Heart left ventricle (tissue), 16 donors: ENCODE results near the gene ADAM15. TPM values are rescaled to one million over a fixed set of nuclear protein-coding genes. Genes with fewer than 3 reads are reported as not detected.
A peak's percentile ranks its signal among the peaks of the same experiment; 100 is the strongest.

Experiments used
- ATAC-seq, 4 donors: fragments of 200-7000 bp; cut with Tn5 transposase; one replicate each; pipeline ENCODE4 v1.9.1; 2020 to 2022; ENCODE audit warnings: moderate library complexity in 4 of 4, mild to moderate bottlenecking in 3 of 4, moderate number of reproducible peaks in 1 of 4
- DNase-seq, 5 donors: peaks; one replicate each; pipeline ENCODE4 v3.0.0-alpha.2; 2020
- H3K27ac ChIP-seq, 12 donors: fragments of 200-600 bp; sonication (generic) in 4 of 12; one replicate each; pipeline versions ENCODE4 v1.5.0 to v1.8.0; 2016 to 2022; ENCODE audit warnings: mild to moderate bottlenecking in 2 of 12
- H3K27me3 ChIP-seq, 9 donors: fragments of 200-600 bp; sonication (generic) in 2 of 9; one replicate each; pipeline versions ENCODE4 v1.5.1 to v1.8.0; 2016 to 2022; ENCODE audit warnings: mild to moderate bottlenecking in 3 of 9
- H3K36me3 ChIP-seq, 9 donors: fragments of 200-600 bp; sonication (generic) in 2 of 9; one replicate each; pipeline versions ENCODE4 v1.5.0 to v1.8.0; 2018 to 2022; ENCODE audit warnings: mild to moderate bottlenecking in 2 of 9
- H3K4me1 ChIP-seq, 12 donors: fragments of 200-600 bp; sonication (generic) in 4 of 12; one replicate each; pipeline versions ENCODE4 v1.5.0 to v1.8.0; 2016 to 2022; ENCODE audit warnings: mild to moderate bottlenecking in 3 of 12
- H3K4me3 ChIP-seq, 12 donors: fragments of 200-600 bp; sonication (generic) in 4 of 12; one replicate each; pipeline versions ENCODE4 v1.5.0 to v1.8.0; 2017 to 2022; ENCODE audit warnings: mild to moderate bottlenecking in 9 of 12, moderate library complexity in 4 of 12
- H3K9me3 ChIP-seq, 12 donors: fragments of 200-600 bp; sonication (generic) in 4 of 12; one replicate each; pipeline versions ENCODE4 v1.5.0 to v1.8.0; 2016 to 2022; ENCODE audit warnings: mild to moderate bottlenecking in 1 of 12
- CTCF ChIP-seq, 12 donors: fragments of 200-600 bp; sonication (generic) in 4 of 12; IDR thresholded peaks; one replicate each; pipeline versions ENCODE4 v1.5.0 to v1.8.0; 2018 to 2022; ENCODE audit warnings: antibody characterized with exemption in 12 of 12, mild to moderate bottlenecking in 5 of 12
- POLR2A ChIP-seq, 2 donors: fragments of 450-650 bp; IDR thresholded peaks; one replicate each; pipeline ENCODE4 v1.6.1; 2017; ENCODE audit warnings: antibody characterized with exemption in 2 of 2, mild to moderate bottlenecking in 2 of 2, moderate library complexity in 2 of 2
- WGBS, 4 donors: extraction: QIAGEN DNeasy Blood & Tissue Kit in 2 of 4; methylation state at CpG; one replicate each; pipeline versions ENCODE4 v1.1.5 to v1.1.7; 2013 to 2018; 5-methylcytosine and 5-hydroxymethylcytosine counted together
- intact Hi-C, 10 donors: fragments of 100-400 bp; cut with DNase I; formaldehyde crosslinking; loops; one replicate each; pipeline versions ENCODE4 v1.11.1 to v1.14.2; 2022
- polyA plus RNA-seq, 2 donors: library from polyadenylated mRNA; stranded (reverse); fragments of 200-250 nt; gene quantifications; one replicate each; pipeline ENCODE4 v1.2.3, GENCODE V29; 2013
- total RNA-seq, 9 donors: library from RNA; depleted of rRNA in 2 of 9; stranded (reverse); fragments of >200 nt in 2 of 9; fragmentation: NEBNext Ultra II Directional in 3 of 9; extraction: Animal tissue kit (Norgen Biotek cat#: 25700) in 3 of 9; gene quantifications; one replicate each; pipeline versions ENCODE4 v1.1.0 to v1.2.4, GENCODE V29; 2016 to 2023
- donor health status: ischemic (EF 13 %, LVEDD 7.1; RV severe dilation, severe dysfunction).
- donor health status: healthy with polysubstance abuse.
- donor health status: DM: no; HTN: yes; CAD: no.
- donor health status: DM: no; HTN: no; CAD: no.
- donor health status: ischemic (EF 25% LVEDD 6.9; RV normal size, moderate dysfunction).
- donor health status: ischemic (EF 25% LVEDD 5.7; RV mildly dilated, moderate dysfunction).
- donor health status: healthy.
- donor health status: DM: yes; HTN: yes; CAD: no.
- donor health status: ischemic (EF 35%, LVEDD 5.7; RV mildly dilated, moderate dysfunction).
- donor health status: nonischemic (EF 11% LVEDD 7.7; RV severe dilation, severe dysfunction).
- donor health status: DM: yes; HTN: yes; CAD: no.
- donor health status: PGD.
- donor health status: ischemic (EF 29% LVEDD 5.4; RV normal size, mild dysfunction).
- donor health status: nonischemic (EF 23%, LVEDD 6.1; RV moderate dilation, normal function).

ADAM15 gene
- total and polyA plus RNA-seq, 11 donors = 55.8 to 199 (median 84.2) TPM

DNA sequence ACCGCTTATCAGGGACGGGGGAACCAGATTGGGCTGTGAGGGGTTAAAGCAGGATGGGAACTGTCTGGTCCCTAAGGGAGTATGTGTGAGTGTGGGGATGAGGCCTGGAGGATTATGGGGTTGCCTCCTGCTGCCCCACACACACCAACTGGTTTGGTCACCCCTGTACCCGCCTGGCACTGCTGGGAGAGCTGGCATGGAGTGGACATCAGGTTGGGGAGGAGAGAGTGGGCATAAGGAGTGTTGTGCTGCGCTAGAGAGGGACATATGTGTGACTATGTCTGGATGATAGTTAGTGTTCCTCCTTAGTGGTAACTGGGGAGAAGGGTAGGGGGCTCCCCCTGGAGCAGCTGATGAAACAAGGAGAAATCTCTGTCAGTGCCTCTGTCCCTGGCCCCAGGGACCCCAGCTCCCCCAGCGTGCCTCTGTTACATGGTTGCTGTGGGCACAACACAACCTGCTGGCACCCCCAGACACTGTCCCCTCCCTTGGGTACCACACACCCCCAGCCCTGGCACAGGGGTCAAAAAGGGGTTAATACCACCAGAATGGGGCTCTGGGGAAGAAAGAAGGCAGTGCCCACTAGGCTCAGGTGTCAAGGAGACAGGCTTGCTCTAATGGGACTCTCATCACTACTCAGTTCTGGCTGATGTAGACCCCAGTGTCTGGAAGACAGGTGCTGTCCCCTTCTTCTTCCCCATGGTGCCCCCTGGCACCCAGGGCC is 46.6 kb upstream of the ADAM15 start:
- Histone ChIP-seq H3K4me1 (peaks cover 5 to 72% (median 58%) of the 10 kb centered on the region in 12 donors), H3K4me3 (peak overlapping the region; percentile 70 to 96 (median 84)), H3K36me3 (no peaks in the 10 kb centered on the region), H3K27me3 (no peaks in the 10 kb centered on the region), H3K9me3 (no peaks in the 10 kb centered on the region), H3K27ac (peak overlapping the region; percentile 77 to 98 (median 95))
- no peak for ATAC-seq
- intact Hi-C loops = loop anchor here in 5 of 10 donors (5.0 kb wide), 3 partner anchors 42 to 48 kb away; partner anchors contain the start of genes ADAM15 (in 4 of the 5) and PYGO2 (in 1 of the 5)
- 31 to 44% (median 40%) methylated on average over 5 of the region's 5 CpGs for WGBS, 4 donors
- no peak for DNase-seq
- TF ChIP-seq POLR2A (IDR thresholded peaks at IDR 0.05) (no peak), CTCF (IDR thresholded peaks at IDR 0.05) (no peak)

- no peaks in the 10 kb centered on the region for H3K9me3 ChIP-seq
- H3K27ac ChIP-seq = peak overlapping the region; percentile 77 to 98 (median 95)
- peak; percentile 78 to 89 (median 82) for DNase-seq
- TF ChIP-seq CTCF (IDR thresholded peaks at IDR 0.05) (no peak), POLR2A (IDR thresholded peaks at IDR 0.05) (peak in 1 of 2 donors; percentile 46)
- no peaks in the 10 kb centered on the region for H3K36me3 ChIP-seq
- H3K27me3 ChIP-seq = no peaks in the 10 kb centered on the region
- WGBS, 4 donors = 38 to 45% (median 42%) methylated on average over 16 to 17 of the region's 17 CpGs
- peaks cover 5 to 64% (median 50%) of the 10 kb centered on the region in 12 donors for H3K4me1 ChIP-seq
- peak in 3 of 4 donors; percentile 0 to 31 (median 27) for ATAC-seq
- peak overlapping the region in 8 of 12 donors; percentile 26 to 96 (median 84) for H3K4me3 ChIP-seq
- intact Hi-C loops = no loop called here
Observed at GRCh38 chr1:155005076-155006011, 45.8 kb upstream of the ADAM15 start.

GRCh38 chr1:155006601-155007101 is 44.5 kb upstream of the ADAM15 start:
- DNase-seq (peak in 2 of 5 donors; percentile 43 to 44), ATAC-seq (no peak)
- Histone ChIP-seq H3K27me3 (no peaks in the 10 kb centered on the region), H3K9me3 (no peaks in the 10 kb centered on the region), H3K27ac (peak overlapping the region; percentile 77 to 98 (median 95)), H3K4me1 (peaks cover 8 to 75% (median 55%) of the 10 kb centered on the region in 12 donors), H3K4me3 (peak overlapping the region in 2 of 12 donors; percentile 7 to 83), H3K36me3 (no peaks in the 10 kb centered on the region)
- 42 to 64% (median 47%) methylated on average over 2 of the region's 2 CpGs for WGBS, 4 donors
- TF ChIP-seq POLR2A (IDR thresholded peaks at IDR 0.05) = no peak
- no peak for TF ChIP-seq CTCF (IDR thresholded peaks at IDR 0.05)
- intact Hi-C loops = no loop called here
